Heart left ventricle (tissue), 13 donors: ENCODE results near the gene SPPL3.

Experiments used
- POLR2A ChIP-seq, 2 donors: fragments of 450-650 bp; IDR thresholded peaks; one replicate each; pipeline ENCODE4 v1.6.1; 2017; ENCODE audit warnings: antibody characterized with exemption in 2 of 2, mild to moderate bottlenecking in 2 of 2, moderate library complexity in 2 of 2
- TF ChIP-seq, protein P1 (sequence below), 12 donors: fragments of 200-600 bp; sonication (generic) in 4 of 12; IDR thresholded peaks; one replicate each; pipeline versions ENCODE4 v1.5.0 to v1.8.0; 2018 to 2022; ENCODE audit warnings: antibody characterized with exemption in 12 of 12, mild to moderate bottlenecking in 5 of 12
- donor health status: ischemic (EF 13 %, LVEDD 7.1; RV severe dilation, severe dysfunction).
- donor health status: DM: no; HTN: yes; CAD: no.
- donor health status: DM: no; HTN: no; CAD: no.
- donor health status: ischemic (EF 25% LVEDD 6.9; RV normal size, moderate dysfunction).
- donor health status: ischemic (EF 25% LVEDD 5.7; RV mildly dilated, moderate dysfunction).
- donor health status: ischemic (EF 35%, LVEDD 5.7; RV mildly dilated, moderate dysfunction).
- donor health status: nonischemic (EF 11% LVEDD 7.7; RV severe dilation, severe dysfunction).
- donor health status: DM: yes; HTN: yes; CAD: no.
- donor health status: PGD.
- donor health status: ischemic (EF 29% LVEDD 5.4; RV normal size, mild dysfunction).
- donor health status: nonischemic (EF 23%, LVEDD 6.1; RV moderate dilation, normal function).

GRCh38 chr12:120866108-120866507 is 38.0 kb downstream of the SPPL3 start:
- TF ChIP-seq, protein P1, sequence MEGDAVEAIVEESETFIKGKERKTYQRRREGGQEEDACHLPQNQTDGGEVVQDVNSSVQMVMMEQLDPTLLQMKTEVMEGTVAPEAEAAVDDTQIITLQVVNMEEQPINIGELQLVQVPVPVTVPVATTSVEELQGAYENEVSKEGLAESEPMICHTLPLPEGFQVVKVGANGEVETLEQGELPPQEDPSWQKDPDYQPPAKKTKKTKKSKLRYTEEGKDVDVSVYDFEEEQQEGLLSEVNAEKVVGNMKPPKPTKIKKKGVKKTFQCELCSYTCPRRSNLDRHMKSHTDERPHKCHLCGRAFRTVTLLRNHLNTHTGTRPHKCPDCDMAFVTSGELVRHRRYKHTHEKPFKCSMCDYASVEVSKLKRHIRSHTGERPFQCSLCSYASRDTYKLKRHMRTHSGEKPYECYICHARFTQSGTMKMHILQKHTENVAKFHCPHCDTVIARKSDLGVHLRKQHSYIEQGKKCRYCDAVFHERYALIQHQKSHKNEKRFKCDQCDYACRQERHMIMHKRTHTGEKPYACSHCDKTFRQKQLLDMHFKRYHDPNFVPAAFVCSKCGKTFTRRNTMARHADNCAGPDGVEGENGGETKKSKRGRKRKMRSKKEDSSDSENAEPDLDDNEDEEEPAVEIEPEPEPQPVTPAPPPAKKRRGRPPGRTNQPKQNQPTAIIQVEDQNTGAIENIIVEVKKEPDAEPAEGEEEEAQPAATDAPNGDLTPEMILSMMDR (IDR thresholded peaks at IDR 0.05) = no peak
- TF ChIP-seq POLR2A (IDR thresholded peaks at IDR 0.05) = no peak
